A673 (cell line): ENCODE measurements around the gene ADAT3. TPM values are rescaled to one million over a fixed set of nuclear protein-coding genes. Genes with fewer than 3 reads are reported as not detected.

Experiments used
- BruUV-seq: library from RNA; stranded (reverse); fragments of 400-500 nt; replicated peaks from 2 replicates; lab custom pipeline; 2021; lab: Mats Ljungman, UMichigan
- CTCF ChIA-PET: fragments of 300-600 bp; sonication (Branson Sonifier 250); formaldehyde crosslinking; loops from one replicate; lab custom pipeline; 2022; ENCODE audit warnings: antibody characterized with exemption; lab: Charles Lee
- POLR2A ChIA-PET: fragments of 300-600 bp; sonication (Branson Sonifier 250); formaldehyde crosslinking; loops from one replicate; lab custom pipeline; 2022; ENCODE audit warnings: antibody characterized with exemption; ENCODE audit not compliant: low non-redundant PET; lab: Charles Lee
- DNase-seq: peaks from one replicate; pipeline ENCODE4 v3.0.0-alpha.2; 2015; ENCODE audit warnings: low spot score
- H3K27ac ChIP-seq: fragments of 200-600 bp; sonication (generic); 2 replicates; pipeline ENCODE4 v1.5.1; 2016; ENCODE audit warnings: mixed run types, low read depth, mild to moderate bottlenecking, mixed read lengths, antibody characterized with exemption, low read length; ENCODE audit not compliant: poor library complexity, severe bottlenecking
- H3K27me3 ChIP-seq: fragments of 200-600 bp; sonication (generic); replicated peaks from 2 replicates; pipeline ENCODE4 v1.6.1; 2017; ENCODE audit warnings: mixed run types, low read depth, mild to moderate bottlenecking, mixed read lengths, antibody characterized with exemption, low read length; ENCODE audit not compliant: insufficient read depth, poor library complexity
- H3K36me3 ChIP-seq: fragments of 200-600 bp; sonication (generic); 2 replicates; pipeline ENCODE4 v1.6.1; 2016; ENCODE audit warnings: mixed run types, mild to moderate bottlenecking, mixed read lengths, antibody characterized with exemption, low read length; ENCODE audit not compliant: insufficient read depth, poor library complexity, severe bottlenecking
- H3K4me1 ChIP-seq: fragments of 200-600 bp; sonication (generic); 2 replicates; pipeline ENCODE4 v1.6.1; 2017; ENCODE audit warnings: mixed run types, mild to moderate bottlenecking, mixed read lengths, antibody characterized with exemption, low read length; ENCODE audit not compliant: insufficient read depth, poor library complexity, severe bottlenecking
- H3K4me3 ChIP-seq: fragments of 200-600 bp; sonication (generic); 2 replicates; pipeline ENCODE4 v1.5.1; 2016; ENCODE audit warnings: low read depth, mixed run types, mild to moderate bottlenecking, mixed read lengths, low read length; ENCODE audit not compliant: poor library complexity, severe bottlenecking
- H3K9me3 ChIP-seq: fragments of 200-600 bp; sonication (generic); 2 replicates; pipeline ENCODE4 v1.6.1; 2016; ENCODE audit warnings: mixed run types, low read depth, mild to moderate bottlenecking, mixed read lengths, antibody characterized with exemption, low read length; ENCODE audit not compliant: poor library complexity, severe bottlenecking
- CTCF ChIP-seq: fragments of 300-800, 200-600 bp; sonication (generic); conservative IDR thresholded peaks from 2 replicates; pipeline ENCODE4 v1.5.1; 2017; ENCODE audit warnings: low read depth, mild to moderate bottlenecking, antibody characterized with exemption, low read length, moderate library complexity, mixed read lengths
- EZH2 ChIP-seq: fragments of 200-600 bp; sonication (generic); IDR thresholded peaks from 2 replicates; pipeline ENCODE4 v1.6.1; 2017; ENCODE audit warnings: borderline replicate concordance, low read depth, mild to moderate bottlenecking, mixed read lengths, antibody characterized with exemption, low read length; ENCODE audit not compliant: poor library complexity, severe bottlenecking
- intact Hi-C: fragments of 100-400 bp; cut with micrococcal nuclease; formaldehyde crosslinking; loops from one replicate; pipeline ENCODE4 v1.10.0; 2022; ENCODE audit not compliant: unreplicated experiment
- total RNA-seq: library from RNA; stranded (reverse); gene quantifications from 2 replicates; pipeline ENCODE4 v1.2.3, GENCODE V29; 2021

Gene ADAT3
- total RNA-seq, 1 experiment from 2014 or later: 18.0 TPM

GRCh38 chr19:1953441-1954094 lies 48.4 kb downstream of the ADAT3 start:
- DNase-seq: no peak
- ChIA-PET CTCF (no interaction called here), POLR2A (no interaction called here)
- no peaks in the 10 kb centered on the region for H3K4me1 ChIP-seq
- no peak overlapping the region for H3K4me3 ChIP-seq
- H3K27ac ChIP-seq: no peak overlapping the region
- BruUV-seq: no TSS peak
- TF ChIP-seq EZH2: no peak
- no peak for TF ChIP-seq CTCF
- intact Hi-C loops: no loop called here
- H3K36me3 ChIP-seq: peaks cover 3% of the 10 kb centered on the region
- H3K27me3 ChIP-seq: no peaks in the 10 kb centered on the region
- H3K9me3 ChIP-seq: no peaks in the 10 kb centered on the region

GRCh38 chr19:1954532-1954933 lies 49.3 kb downstream of the ADAT3 start:
- Histone ChIP-seq H3K27me3 (no peaks in the 10 kb centered on the region), H3K4me1 (no peaks in the 10 kb centered on the region), H3K36me3 (peaks cover 3% of the 10 kb centered on the region), H3K9me3 (no peaks in the 10 kb centered on the region), H3K27ac (no peak overlapping the region), H3K4me3 (no peak overlapping the region)
- intact Hi-C loops: no loop called here
- TF ChIP-seq CTCF: no peak
- no peak for TF ChIP-seq EZH2
- POLR2A ChIA-PET: no interaction called here
- CTCF ChIA-PET: no interaction called here
- BruUV-seq: no TSS peak
- DNase-seq: no peak

- Histone ChIP-seq H3K9me3 (no peaks in the 10 kb centered on the region), H3K36me3 (peaks cover 2% of the 10 kb centered on the region), H3K4me1 (no peaks in the 10 kb centered on the region), H3K27ac (no peak overlapping the region), H3K27me3 (no peaks in the 10 kb centered on the region), H3K4me3 (no peak overlapping the region)
- intact Hi-C loops: no loop called here
- ChIA-PET CTCF (no interaction called here), POLR2A (no interaction called here)
- no peak for TF ChIP-seq CTCF
- TF ChIP-seq EZH2: no peak
- no peak for DNase-seq
- no TSS peak for BruUV-seq
Measured at GRCh38 chr19:1955171-1956121, 50.2 kb downstream of the ADAT3 start.
